Activated T-cell treated with anti-CD3 and anti-CD28 coated beads for 4 hours (primary cell): ENCODE results near the gene CIT.

Source experiments
- DNase-seq: peaks from one replicate; pipeline ENCODE4 v3.0.0-alpha.2; 2020

The CIT gene

DNA sequence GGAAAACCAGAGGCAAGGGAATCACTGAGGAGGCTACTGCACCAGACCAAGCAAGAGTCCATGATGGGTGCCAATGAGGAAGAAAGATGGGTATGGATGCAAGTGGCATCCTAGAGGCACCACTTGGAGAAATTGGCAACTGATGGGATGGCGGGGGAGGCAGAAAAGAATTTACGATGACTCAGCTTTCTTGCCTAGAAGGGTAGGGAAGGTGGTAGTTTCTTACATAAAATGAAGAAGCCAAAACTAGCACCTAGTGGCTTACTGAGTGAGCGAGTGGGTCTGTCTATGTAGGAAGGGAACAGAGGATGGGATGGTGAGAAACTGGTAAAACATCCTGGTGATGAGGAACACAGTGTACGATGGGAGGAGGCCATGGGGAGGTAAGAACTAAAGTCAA lies 80.8 kb downstream of the CIT start:
- DNase-seq = no peak

DNA sequence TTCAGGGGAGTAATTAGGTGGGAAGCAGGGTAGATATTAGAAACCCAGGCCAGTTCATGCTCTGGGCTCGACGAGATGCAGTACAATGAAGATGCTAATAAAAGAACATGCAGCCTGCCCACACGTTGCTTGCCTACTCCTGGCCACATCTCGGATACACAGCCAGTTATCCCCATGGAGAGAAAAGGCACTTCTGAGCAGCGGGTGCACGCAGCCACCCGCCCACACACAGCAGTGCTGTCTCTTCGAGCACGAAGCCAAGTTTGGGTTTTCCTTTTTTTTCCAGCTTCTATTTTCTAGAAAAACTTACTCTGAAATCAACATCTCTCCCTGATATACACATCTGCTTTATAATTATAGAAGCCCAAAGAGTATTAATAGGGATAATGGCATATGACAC lies 85.7 kb downstream of the CIT start:
- no peak for DNase-seq

GRCh38 chr12:119788786-119789185 lies 88.3 kb downstream of the CIT start:
- DNase-seq = no peak

DNA sequence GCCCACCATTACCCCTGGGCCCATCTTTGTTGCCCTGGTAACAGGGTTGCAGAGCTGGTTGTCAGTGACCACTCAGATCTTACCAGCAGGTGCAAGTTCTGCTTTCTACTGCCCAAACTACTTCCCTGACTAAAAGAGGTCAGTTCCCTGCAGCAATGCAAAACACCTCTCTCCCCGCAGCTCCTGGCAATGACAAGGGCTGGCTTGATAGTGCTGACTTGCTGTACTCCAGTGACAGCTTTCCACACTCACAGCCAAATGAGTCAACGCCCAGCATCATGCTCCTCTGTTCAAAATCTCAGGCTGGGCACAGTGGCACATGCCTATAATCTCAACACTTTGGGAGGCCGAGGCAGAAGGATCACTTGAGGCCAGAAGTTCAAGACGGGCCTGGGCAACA lies 90.6 kb downstream of the CIT start:
- DNase-seq = no peak

- no peak for DNase-seq
Observed at GRCh38 chr12:119784673-119785072, 92.4 kb downstream of the CIT start.

DNA sequence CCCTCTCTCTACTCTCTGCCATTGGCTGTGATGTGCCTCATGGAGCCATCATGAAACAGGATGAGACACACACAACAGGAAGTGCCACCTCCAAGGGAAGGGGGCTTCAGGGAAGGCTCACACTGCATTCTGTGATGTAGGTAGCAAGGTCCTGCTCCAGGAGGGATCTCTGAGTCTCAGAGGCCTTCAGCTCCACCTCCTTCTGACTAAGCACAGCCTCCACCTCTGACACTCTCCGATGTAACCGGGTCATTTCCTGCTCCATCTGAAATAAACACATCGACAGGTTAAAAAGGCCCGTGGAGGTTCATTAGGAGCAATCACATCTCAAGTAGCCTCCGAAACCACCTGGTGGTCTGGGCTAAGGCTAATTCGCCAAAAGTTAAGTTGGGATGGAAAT lies 93.3 kb downstream of the CIT start:
- no peak for DNase-seq

DNA sequence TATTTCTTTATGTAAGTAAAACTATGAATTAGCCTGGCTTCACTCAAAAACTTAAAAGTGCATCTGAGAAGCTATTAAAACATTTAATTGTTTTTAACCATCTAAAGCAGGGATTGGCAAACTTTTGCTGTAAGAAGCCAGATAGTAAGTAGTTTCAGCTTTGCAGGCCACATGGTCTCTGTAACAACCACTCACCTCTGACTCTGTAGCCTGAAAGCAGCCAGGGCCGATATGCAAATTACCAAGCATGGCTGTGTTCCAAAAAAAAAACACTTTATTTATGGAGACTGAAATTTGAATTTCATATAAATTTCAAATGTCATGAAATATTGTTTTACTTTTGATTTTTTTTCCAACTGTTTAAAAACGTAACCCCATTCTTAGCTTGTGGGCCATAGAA lies 95.3 kb downstream of the CIT start:
- no peak for DNase-seq

DNA sequence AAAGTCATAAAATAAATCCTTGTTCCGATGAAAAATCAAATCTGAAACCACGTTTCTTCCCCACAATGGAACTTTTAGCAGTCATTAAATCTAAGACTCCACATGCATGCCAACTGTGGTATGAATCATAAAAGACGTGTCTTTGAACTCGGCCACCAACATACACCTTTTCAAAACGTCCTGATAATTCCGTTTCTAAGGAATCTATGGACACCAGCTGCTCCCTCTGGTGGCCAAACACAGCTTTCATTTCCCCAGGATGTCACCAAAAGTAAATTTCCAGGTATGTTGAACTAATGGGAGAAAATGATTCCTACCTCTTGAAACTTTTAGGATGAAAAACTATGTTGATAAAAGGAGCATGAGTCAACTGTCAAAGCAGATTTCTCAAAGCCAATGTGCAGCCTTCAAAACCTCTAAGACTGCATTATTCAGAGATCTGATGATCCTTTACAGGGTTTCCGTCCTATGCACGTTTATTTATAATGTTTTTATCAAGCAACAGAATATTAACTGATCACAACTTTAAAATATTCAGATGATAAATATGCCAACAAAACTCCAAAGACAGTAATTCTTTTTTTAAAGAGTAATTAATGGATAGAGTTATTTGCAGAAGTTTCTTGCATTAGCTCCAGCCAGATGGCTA lies 96.2 kb downstream of the CIT start:
- no peak for DNase-seq

DNA sequence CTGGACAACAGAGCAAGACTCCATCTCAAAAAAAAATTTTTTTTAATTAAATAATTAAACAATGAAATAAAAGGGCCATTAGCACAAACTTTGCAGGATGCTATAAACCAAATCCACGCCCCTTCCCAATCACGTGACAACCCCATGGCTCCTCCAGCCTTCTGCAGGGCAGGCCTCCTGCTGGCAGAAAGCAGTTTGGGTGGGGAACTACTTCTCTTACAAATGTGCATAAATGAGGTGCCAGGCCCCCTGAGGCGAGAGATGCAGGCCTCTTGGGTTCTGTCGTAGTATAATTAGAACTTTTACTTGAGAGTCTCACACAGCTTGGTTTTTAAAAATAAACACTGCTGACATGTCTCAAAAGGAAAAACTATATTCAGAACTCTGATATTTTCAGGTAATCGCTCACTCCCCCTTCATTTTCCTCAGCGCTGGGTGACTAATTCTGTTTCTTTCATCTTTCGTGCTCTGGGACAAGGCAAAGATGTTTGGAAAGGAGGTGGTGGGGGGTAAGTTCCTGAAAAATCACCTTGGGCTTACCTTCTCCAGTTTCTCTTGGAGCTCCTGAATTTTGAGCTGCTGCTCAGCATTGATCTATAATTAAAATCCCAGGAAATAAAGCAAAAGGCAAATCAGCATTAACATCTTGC lies 101.7 kb downstream of the CIT start:
- DNase-seq = no peak

DNA sequence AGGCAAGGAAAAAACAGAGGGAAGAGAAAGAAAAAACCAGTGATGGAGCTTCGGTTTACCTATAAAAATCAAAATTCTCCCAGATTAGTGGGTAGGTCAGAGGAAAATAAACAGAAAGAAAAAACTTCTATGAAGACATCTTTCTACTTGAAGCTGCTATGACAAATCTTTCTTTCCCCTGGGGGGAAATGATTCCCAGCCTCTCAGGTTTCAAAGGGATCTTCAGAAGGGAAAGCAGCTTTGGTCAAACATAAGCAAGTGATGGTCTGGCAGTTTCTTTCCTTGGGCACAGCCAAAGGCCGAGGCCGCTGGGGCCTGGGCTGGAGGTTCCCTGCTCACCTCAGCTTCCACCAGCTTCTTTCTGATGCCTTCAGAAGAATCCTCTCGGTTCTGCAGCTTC lies 104.7 kb downstream of the CIT start:
- no peak for DNase-seq

DNA sequence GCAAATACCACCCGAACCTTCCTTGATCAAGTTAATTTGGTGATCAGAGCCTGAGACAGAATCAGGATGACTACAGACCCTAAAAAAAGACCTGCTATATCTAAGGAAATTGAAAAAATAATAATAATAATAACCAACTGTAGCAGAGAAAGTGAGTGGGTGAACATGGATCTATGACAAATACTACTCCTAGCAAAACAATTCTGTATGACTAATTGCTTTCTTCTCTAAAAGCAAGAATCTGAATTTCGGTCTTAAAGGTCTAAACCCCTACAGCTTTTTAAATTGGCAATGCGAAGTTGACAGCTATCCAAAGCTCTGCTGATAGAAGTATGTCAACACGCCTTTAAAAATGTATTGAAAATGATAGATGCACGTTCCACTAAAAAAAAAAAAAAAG lies 107.0 kb downstream of the CIT start:
- DNase-seq = no peak

DNA sequence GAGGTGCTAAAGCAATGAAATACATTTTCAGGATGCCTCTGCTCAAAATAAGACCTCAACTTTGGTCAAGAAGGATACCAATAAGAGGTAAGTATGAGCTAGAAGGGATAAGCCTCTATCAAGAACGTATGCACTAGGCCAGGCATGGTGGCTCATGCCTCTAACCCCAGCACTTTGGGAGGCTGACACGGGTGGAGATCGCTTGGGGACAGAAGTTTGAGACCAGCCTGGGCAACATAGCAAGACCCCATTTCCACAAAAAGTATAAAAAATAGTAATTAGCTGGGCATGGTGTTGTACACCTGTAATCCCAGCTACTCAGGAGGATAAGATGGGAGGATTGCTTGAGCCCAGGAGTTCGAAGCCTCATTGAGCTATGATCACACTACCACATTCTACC lies 114.5 kb downstream of the CIT start:
- DNase-seq = no peak

GRCh38 chr12:119758722-119759121 lies 118.4 kb downstream of the CIT start:
- no peak for DNase-seq

GRCh38 chr12:119758234-119758633 lies 118.9 kb downstream of the CIT start:
- no peak for DNase-seq

GRCh38 chr12:119751961-119752360 lies 125.2 kb downstream of the CIT start:
- DNase-seq = no peak

- DNase-seq = no peak
Observed at GRCh38 chr12:119749666-119750065, 127.5 kb downstream of the CIT start.

- DNase-seq = no peak
Observed at GRCh38 chr12:119748497-119748896, 128.6 kb downstream of the CIT start.

DNA sequence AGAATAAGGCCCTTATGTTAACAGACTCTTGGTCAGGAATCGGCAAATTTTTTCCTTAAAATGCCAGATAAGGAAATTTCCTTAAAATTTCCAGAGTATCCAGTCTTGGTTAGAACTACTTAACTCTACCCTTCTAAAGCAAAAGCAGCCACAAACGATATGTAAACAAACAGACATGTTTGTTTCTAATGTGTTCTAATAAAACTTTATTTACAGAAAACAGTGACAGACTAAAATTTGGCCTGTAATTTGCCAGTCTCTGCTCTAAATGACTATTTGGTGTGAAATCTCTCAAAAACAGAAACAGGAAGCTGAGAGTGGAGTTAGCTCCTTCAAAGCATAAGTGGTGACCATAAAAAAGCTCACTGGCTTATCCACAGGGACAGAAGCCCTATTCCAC lies 131.0 kb downstream of the CIT start:
- no peak for DNase-seq

- DNase-seq = no peak
Observed at GRCh38 chr12:119744900-119745606, 132.1 kb downstream of the CIT start.

DNA sequence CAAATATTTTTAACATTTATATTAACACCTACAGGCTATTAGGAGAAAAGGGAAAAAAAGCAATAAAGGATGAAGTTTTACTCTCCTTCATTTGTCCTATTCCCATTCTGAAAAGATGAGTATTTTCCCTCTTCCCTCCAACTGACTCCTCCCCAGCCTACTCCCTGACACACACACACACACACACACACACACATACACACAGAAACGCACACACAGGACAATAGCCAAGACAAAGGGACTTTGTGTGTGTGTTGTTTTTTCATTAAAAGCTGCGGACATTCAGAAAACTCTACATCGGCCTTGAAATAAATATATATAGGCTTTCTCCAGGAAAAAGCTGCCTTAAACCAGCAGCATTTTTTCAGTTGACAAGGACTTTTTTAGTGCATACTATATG lies 134.4 kb downstream of the CIT start:
- DNase-seq = no peak

DNA sequence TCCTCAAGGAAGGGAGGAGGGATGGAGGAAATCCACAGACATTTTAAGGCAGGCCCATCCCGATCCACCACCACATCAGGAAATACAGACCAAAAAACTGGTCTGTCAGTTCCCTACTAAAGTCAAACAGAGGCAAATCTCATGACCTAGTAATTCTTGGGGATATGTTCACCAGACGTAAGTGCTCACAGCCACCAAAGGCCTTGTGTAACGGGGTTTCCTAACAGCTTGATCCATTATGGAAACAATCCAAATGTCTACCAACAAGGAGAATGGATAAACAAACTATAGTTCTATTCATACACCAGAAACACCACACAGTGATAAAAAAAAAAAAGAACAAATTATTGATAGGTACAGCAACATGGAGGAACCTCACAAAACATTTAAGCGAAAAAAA lies 136.3 kb downstream of the CIT start:
- no peak for DNase-seq

DNA sequence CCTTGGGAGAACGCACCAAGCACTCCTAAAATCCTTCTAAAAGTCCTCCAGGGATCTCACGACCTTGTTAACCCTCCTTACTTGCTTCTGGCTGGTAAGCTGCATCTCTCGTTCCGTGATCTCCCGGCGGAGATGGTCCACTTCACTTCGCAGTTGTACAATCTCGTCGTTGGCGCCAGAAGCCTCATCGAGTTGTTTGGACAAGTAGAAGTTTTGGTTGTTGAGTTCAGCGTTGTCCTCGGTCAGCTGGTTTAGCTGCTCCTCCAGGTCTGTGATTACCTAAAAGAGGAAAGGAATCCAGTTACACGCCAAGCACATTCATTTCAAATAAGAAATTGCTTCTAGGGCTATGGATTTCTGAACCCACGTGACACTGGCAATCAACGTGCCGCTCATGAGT lies 142.0 kb downstream of the CIT start:
- DNase-seq = no peak

DNA sequence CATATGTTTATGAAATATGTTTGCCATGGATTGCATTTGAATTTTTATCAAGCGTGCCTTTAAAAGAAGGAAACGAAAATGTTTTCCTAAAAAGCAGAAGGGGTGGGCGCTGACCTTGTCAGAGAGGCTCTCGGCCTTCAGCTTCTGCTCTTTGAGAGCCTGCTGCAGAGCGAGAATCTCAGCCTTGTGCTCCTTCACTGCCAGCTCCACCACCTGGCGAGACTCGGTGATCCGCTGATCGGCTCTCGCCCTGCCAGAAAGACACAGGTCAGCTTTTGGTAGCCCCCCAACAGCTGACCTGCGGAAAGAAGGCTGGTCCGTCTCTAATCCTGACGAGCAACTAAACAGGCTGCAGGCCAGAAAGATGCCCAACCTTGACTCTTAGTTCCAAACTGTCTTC lies 146.7 kb downstream of the CIT start:
- no peak for DNase-seq

DNA sequence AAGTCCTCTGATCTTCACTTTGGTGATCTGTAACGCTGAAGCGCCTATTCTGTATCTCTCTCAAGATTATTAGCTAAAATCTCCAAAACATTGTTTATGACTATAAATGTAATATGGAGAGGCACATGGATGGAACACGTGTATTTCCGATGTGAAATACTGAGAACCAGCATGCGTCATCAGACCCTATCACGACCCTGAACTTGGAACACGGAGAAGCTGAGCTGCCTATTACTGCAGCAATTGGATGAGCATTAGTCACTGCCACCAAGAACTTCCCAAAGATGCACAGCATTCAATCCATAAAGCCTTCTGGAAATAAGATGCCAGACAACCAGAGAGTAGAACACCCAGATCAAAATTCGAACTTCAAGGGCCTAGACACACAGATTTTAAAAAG lies 147.2 kb downstream of the CIT start:
- DNase-seq = no peak

- no peak for DNase-seq
Observed at GRCh38 chr12:119728444-119728745, 148.7 kb downstream of the CIT start.
